ENCODE results near the gene LTN1. TPM values are rescaled to one million over a fixed set of nuclear protein-coding genes. Genes with fewer than 3 reads are reported as not detected.

LTN1 gene
- 26.1 and 33.8 TPM in 2 replicates for total RNA-seq

GRCh38 chr21:28992526-28993292 is at the start of gene LTN1:
LTN1 (minus strand) TSS chr21:28992877; CDS start chr21:28992805, 72 bp downstream.

GRCh38 chr21:29024474-29025327 is 32.0 kb upstream of the LTN1 start, which contains the start of gene USP16:
USP16 (plus strand) TSS chr21:29024668; CDS start chr21:29027914, 3,246 bp downstream.

Other genes with a start within 250 kb of the LTN1 start
- gene RWDD2B, start 26.5 kb upstream of the LTN1 start, total RNA-seq = 23.6 and 24.8 TPM in 2 replicates
- 26.5 and 36.1 TPM in 2 replicates for gene USP16, start 31.8 kb upstream of the LTN1 start, total RNA-seq
- 241 and 253 TPM in 2 replicates for gene CCT8, start 80.8 kb upstream of the LTN1 start, total RNA-seq
- gene MAP3K7CL, start 137.8 kb upstream of the LTN1 start, total RNA-seq = 5.2 and 6.7 TPM in 2 replicates